Activated naive CD8-positive, alpha-beta T cell treated with anti-CD3 and anti-CD28 coated beads, Interleukin-2, amount 10 ng/mL, durations not matched to agents 7 days and 5 days (primary cell): ENCODE measurements around the gene OR5D16. TPM values are rescaled to one million over a fixed set of nuclear protein-coding genes. Genes with fewer than 3 reads are reported as not detected.
"Not testable (repeated sequence)": the region's sequence is repeated elsewhere in the genome, so short reads cannot be mapped to it uniquely, and the experiment has no call there.

Experiments
- ATAC-seq: fragments of 150-1000 bp; cut with Tn5 transposase; one replicate; pipeline ENCODE4 v1.10.0; 2021; ENCODE audit warnings: low read depth, moderate library complexity
- POLR2A ChIA-PET: fragments of 350-600 bp; sonication (Branson Sonifier 250); formaldehyde crosslinking; loops from one replicate; lab custom pipeline; 2021; ENCODE audit warnings: antibody characterized with exemption; lab: Charles Lee
- DNase-seq: peaks from one replicate; pipeline ENCODE4 v3.0.0; 2021
- H3K27ac Mint-ChIP-seq: one replicate; pipeline ENCODE4 v1.8.0; 2022; ENCODE audit warnings: mild to moderate bottlenecking, mixed read lengths
- H3K27me3 Mint-ChIP-seq: one replicate; pipeline ENCODE4 v1.8.0; 2022; ENCODE audit warnings: mild to moderate bottlenecking, moderate library complexity, mixed read lengths
- H3K36me3 Mint-ChIP-seq: one replicate; pipeline ENCODE4 v1.8.0; 2021; ENCODE audit warnings: mild to moderate bottlenecking, mixed read lengths
- H3K4me1 Mint-ChIP-seq: one replicate; pipeline ENCODE4 v1.8.0; 2021; ENCODE audit warnings: mixed read lengths
- H3K4me3 Mint-ChIP-seq: one replicate; pipeline ENCODE4 v1.8.0; 2022; ENCODE audit warnings: mild to moderate bottlenecking, moderate library complexity, mixed read lengths
- H3K9me3 Mint-ChIP-seq: one replicate; pipeline ENCODE4 v1.8.0; 2021; ENCODE audit warnings: mixed read lengths
- total RNA-seq, 2 experiments: library from RNA; stranded (reverse); gene quantifications; one replicate each; pipeline ENCODE4 v1.2.3, GENCODE V29; 2021

OR5D16 gene
- total RNA-seq, 2 experiments from 2014 or later = not detected

- H3K4me3 Mint-ChIP-seq, H3K9me3 Mint-ChIP-seq, DNase-seq, H3K27ac Mint-ChIP-seq, H3K4me1 Mint-ChIP-seq, POLR2A ChIA-PET, H3K27me3 Mint-ChIP-seq, ATAC-seq, H3K36me3 Mint-ChIP-seq: not testable (repeated sequence)
Measured at GRCh38 chr11:55873146-55873545, 34.6 kb downstream of the OR5D16 start.

- DNase-seq, H3K4me3 Mint-ChIP-seq, H3K27ac Mint-ChIP-seq, POLR2A ChIA-PET, H3K4me1 Mint-ChIP-seq, H3K27me3 Mint-ChIP-seq, ATAC-seq, H3K36me3 Mint-ChIP-seq, H3K9me3 Mint-ChIP-seq: not testable (repeated sequence)
Measured at GRCh38 chr11:55882997-55883396, 44.4 kb downstream of the OR5D16 start, which contains the start of gene TRIM51. Gene TRIM51, plus strand, starts transcription at chr11:55883297. Its CDS starts 2,132 bp downstream, at chr11:55885429.

- H3K4me3 Mint-ChIP-seq, POLR2A ChIA-PET, H3K27ac Mint-ChIP-seq, ATAC-seq, DNase-seq, H3K36me3 Mint-ChIP-seq, H3K4me1 Mint-ChIP-seq, H3K9me3 Mint-ChIP-seq, H3K27me3 Mint-ChIP-seq: not testable (repeated sequence)
Measured at GRCh38 chr11:55884995-55885394, 46.4 kb downstream of the OR5D16 start.

GRCh38 chr11:55885481-55885880 lies 46.9 kb downstream of the OR5D16 start:
- H3K27ac Mint-ChIP-seq, ATAC-seq, H3K4me1 Mint-ChIP-seq, H3K36me3 Mint-ChIP-seq, H3K9me3 Mint-ChIP-seq, DNase-seq, H3K27me3 Mint-ChIP-seq, H3K4me3 Mint-ChIP-seq, POLR2A ChIA-PET: not testable (repeated sequence)

Other genes with a start within 250 kb of the OR5D16 start
- gene OR4C11, start 231.1 kb upstream of the OR5D16 start, total RNA-seq = not detected
- not detected for gene OR4P4, start 203.6 kb upstream of the OR5D16 start, total RNA-seq
- gene OR4S2, start 190.4 kb upstream of the OR5D16 start, total RNA-seq = not detected
- gene OR4C6, start 176.6 kb upstream of the OR5D16 start, total RNA-seq = not detected
- gene OR5D13, start 65.3 kb upstream of the OR5D16 start, total RNA-seq = not detected
- gene OR5D14, start 43.2 kb upstream of the OR5D16 start, total RNA-seq = not detected
- gene OR5L1, start 27.4 kb upstream of the OR5D16 start, total RNA-seq = not detected
- not detected for gene OR5D18, start 19.1 kb upstream of the OR5D16 start, total RNA-seq
- not detected for gene OR5L2, start 11.5 kb upstream of the OR5D16 start, total RNA-seq
- gene TRIM51, start 44.5 kb downstream of the OR5D16 start, total RNA-seq = not detected
- gene OR5W2, start 75.8 kb downstream of the OR5D16 start, total RNA-seq = not detected
- gene OR5I1, start 97.6 kb downstream of the OR5D16 start, total RNA-seq = not detected
- not detected for gene OR10AG1, start 131.2 kb downstream of the OR5D16 start, total RNA-seq
- gene OR5F1, start 155.9 kb downstream of the OR5D16 start, total RNA-seq = not detected
- gene OR5AS1, start 188.9 kb downstream of the OR5D16 start, total RNA-seq = not detected